HG02623 (cell line): ENCODE data around the gene PPM1M.
A peak's percentile ranks its signal among the peaks of the same experiment; 100 is the strongest.

ENCODE experiments used
- ATAC-seq: cut with Tn5 transposase; IDR thresholded peaks from one replicate; pipeline ENCODE4 v1.9.1; 2021; ENCODE audit warnings: moderate library complexity; ENCODE audit not compliant: unreplicated experiment

Gene PPM1M

DNA sequence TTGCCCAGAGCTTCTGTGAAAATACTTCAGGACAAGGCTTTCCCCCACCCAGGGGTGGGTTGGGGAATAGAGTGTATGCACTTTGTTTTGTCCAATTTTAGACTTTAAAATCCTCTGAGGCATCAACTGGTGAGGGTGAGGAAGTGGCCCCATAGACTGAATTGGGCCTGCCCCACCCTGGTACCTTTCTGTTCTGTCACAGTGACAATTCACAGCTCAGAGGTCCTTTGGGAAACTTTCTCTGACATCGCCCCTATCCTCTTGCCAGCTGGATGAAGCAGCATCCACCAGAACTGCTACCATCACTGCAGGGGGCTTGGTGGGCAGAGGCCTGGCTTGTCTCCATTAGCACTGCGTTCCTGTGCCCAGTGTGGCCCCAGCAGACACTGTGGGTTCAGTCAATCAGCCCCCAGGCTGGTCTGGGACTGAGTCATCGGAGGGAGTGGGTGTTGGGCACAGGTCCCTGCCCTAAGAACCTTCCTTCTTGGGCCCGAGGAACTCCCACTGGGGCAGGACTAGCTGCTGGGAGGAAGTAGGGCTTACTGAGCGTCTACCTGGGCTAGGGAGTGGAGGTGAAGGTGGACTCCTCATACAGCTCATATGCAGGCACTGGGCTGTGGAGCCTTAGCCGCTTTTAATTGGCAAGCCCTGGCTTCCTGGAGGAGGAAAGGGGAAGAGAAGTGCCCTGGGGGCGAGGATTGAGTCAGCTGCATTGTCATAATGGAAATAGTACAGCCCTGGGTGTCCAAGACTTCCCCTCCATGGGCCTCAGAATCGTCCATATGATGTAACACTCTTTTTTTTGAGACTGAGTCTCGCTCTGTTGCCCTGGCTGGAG, 1.5 kb upstream of the PPM1M start:
- no peak for ATAC-seq

DNA sequence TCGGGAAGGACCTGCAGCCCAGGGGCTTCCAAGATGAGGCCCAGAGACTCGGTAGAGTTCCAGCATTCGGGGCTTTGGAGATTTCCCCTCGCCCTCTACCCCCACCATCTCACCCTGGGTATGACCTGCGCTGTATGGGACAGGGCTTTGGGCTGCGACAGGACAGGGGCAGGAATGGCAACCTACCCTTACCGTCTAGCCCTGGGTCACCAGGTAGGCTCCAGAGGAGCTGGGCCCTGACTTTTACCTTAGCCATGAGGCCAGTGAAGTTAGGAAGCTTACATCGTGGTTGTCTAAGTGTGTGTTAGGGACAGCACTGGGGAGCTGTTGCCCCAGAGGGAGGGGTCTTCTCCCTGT, 683 bp downstream of the PPM1M start:
- no peak for ATAC-seq

DNA sequence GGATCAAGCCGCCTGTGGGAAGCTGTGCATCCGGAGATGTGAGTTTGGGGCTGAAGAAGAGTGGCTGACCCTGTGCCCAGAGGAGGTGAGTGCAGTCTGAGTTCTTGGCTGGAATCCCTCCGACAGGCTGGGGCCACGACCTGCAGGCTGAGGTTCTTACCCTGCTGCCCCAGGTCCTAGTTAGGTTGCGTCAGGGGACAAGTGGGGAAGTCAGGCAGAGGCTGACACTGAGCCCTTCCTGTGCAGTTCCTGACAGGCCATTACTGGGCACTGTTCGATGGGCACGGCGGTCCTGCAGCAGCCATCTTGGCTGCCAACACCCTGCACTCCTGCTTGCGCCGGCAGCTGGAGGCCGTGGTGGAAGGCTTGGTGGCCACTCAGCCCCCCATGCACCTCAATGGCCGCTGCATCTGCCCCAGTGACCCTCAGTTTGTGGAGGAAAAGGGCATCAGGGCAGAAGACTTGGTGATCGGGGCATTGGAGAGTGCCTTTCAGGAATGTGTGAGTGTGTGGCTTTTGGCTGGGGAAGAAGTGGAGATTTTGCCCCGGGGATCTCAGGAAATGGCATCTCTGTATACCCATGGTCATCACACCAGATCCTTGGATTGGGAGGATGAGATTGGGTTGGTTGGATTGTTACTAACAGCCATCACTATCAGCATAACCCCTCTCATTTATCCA, 1.3 kb downstream of the PPM1M start:
- no peak for ATAC-seq

DNA sequence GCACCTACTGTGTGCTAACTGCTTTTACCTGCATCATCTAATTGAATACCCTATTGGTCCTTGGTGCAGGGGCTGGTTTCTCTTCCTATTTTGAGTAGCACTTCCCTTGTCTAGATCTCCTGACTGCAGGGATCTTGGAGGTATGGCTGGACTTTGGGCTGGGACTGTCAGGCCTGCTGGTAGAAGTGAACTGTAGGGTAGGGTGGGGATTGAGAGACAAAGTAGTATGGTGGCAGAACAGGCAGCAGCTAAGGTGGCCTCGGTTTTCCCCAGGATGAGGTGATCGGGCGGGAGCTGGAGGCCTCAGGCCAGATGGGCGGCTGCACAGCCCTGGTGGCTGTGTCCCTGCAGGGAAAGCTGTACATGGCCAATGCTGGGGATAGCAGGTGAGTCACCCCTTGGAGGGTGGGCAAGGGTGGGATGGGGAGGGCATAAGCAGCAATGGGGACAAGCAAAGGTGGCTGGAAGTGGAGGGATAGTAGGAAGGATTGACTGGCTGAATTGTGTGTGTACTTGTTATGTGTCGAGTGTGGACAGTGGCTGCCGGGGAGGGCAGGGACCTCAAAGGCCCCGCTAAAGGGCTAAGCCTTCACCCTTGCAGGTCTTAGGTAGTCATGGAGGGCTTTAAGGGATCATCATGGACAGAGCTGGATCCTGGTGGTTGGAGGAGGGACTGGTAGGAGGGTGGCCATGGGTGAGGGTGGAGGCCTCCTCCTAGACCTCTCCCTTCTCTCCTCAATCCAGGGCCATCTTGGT, 2.0 kb downstream of the PPM1M start:
- ATAC-seq, result no peak

DNA sequence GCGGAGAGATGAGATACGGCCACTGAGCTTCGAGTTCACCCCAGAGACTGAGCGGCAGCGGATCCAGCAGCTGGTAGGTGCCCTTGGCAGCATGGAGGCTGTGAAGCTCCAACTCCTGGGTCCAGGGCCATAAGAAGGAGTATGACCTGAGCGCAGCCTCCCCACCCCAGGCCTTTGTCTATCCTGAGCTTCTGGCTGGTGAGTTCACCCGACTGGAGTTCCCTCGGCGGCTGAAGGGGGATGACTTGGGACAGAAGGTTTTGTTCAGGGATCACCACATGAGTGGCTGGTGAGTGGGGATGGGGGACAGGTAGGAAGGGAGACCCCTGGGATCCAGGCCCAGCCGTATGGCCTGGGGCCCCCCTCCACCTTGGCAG, 2.6 kb downstream of the PPM1M start:
- no peak for ATAC-seq

DNA sequence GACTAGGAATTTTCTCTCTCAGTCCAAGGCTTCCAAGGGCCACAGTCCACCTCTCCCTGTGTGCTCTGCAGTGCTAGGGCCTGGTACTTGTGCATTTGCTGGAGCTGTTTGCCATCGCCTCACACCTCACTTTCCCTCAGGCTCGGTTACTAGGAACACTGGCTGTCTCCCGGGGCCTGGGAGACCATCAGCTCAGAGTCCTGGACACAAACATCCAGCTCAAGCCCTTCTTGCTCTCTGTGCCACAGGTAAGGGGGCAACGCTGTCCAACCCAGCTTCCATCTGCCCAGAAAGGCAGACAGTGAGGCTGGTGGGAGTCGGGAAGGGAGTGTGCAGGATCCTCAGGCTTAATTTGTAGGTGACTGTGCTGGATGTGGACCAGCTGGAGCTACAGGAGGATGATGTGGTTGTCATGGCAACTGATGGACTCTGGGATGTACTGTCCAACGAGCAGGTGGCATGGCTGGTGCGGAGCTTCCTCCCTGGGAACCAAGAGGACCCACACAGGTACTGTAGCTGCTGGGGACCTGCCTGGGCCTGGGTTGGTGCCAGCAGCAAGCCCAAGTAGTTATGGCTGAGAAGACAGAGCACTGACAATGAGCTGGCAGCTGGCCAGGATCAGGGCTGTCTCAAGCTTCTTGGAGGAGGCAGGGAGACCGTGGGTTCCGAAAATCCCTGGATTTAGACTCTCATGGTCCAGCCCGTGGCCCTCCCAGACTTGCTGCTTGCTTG, 3.4 kb downstream of the PPM1M start:
- ATAC-seq, result no peak

DNA sequence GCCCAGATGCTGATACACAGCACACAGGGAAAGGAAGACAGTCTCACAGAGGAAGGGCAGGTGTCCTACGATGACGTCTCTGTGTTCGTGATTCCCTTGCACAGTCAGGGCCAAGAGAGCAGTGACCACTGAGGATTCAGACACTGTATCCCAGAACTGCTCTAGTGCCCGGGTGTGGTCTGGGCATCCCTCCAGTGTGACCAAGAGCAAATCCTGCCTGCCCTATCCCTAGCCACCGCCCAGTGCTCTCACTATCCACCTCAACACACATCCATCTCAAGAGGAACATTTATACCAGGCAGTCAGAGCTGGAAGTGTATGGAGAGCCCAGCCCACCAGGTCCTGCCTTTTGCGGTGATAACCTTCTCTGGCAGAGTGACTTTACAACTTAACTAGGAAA, 4.1 kb downstream of the PPM1M start:
- ATAC-seq, result no peak

DNA sequence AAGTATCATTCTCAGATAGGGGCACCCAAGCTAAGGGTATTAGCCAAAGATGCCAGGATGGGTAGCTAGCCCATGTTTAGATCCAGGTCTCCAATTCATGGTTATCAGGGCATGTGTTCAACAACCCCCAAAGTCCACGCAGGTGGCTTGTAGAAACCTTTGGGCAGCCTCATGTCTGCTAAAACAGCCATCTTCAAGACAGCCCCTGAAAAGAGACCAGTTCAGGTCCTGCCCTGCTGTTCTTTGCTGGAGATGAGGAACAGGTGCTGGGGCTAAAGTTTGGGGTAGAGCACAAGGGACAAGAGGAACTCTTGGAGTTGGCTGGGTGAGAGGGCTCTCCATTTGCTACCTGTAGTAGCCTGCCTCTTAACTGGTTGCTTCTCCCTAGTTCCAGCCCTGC, 4.6 kb downstream of the PPM1M start:
- no peak for ATAC-seq

DNA sequence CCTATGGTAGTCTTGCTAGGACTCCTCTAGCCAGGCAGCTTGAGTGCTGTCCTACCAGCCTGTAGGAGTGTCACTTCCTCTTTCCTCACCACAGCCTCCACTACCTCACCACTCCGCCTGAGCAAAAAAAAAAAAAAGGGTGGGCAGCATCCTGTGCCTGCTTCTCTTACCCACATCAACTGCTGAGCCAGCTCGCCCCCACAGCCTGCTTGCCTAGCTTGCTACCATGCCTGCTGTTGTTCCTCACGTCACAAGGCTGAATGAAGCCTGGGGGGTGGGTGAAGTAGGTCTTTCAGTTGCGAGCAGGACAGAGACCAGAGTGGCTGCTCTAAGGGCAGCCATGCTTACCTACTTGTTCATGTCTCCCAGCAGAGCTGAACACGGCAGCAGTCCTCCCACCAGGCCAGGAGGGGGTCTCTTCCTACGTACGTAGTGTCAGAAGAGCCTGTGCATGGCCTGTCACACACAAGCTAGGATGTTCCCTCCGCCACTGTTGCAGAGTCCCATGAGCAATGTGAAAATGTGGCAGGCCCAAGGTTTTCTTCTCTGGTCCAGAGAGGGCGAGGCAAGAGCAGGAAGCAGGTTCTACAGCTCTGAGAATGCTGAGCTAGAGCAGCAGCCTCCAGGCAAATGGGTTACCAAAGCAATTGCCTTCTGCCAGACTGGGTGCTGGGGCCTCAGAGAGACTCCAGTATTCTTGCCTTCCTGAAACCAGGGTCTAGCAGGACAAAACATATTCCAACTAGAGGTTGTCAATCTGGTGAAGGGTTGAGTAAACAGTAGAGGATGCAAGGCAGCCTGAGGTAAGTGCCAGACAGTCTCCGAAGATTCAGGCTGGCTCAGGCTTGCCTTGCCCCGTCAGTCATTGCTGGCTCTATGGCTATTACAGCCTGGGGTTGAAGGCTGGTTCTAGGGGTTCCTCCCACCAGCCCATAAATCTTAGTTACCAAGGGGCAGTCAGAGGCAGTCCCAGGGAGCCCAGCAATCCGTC, 8.1 kb downstream of the PPM1M start:
- ATAC-seq, result peak; percentile 91

DNA sequence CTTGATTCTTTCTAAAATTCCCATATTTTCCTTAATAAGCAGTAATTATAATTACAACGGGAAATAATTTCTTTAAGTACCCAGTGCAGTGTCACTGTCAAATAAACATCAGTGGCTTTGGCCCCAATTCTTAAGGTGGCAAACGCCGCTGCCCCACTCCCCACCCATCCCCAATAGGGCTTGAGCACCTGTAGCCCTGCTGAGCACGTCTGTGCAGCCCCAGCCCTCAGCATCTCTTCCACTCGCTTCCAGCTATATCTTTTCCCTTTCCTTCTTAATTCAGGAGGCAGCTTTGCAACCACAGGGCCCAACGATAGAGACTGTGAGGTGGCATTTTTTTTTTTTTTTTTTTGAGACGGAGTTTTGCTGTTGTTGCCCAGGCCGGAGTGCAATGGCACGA, 9.0 kb downstream of the PPM1M start:
- ATAC-seq, result no peak

DNA sequence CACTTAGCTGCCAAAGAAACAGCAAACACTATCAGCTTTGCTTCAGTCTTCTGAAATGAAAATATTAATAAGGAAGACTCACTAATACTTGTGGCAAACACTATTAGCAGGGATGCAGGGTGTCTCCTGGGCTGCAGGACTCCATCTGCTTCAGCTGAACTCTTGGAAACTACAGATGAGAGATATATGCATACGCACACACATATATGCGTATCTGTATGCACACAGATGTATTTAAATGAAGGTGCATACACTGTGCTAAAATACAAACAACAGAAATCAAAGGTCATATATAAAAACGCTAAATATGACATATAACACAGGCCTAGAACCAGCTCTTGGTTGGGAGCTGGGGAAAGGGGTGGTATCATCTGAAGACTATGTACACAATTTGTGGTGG, 10.6 kb downstream of the PPM1M start:
- ATAC-seq, result no peak

DNA sequence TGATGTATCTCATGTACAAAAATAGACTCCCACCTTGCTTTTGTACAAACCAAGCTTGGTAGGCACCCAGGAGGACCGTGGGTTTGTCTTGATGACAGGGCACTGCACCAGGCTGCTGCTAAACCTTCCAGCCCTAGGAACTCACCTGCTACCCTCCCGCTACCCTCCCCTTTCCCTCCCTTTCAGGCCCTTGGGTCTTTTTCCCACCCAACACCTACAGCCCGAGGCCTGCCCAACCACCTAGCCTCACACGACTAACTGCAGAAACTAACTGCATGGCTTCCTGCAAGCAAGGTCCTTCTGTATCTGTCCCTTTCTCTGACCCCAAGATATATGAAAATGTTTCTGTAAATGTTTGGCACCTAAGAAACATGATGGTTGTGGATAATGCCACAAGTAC, 11.1 kb downstream of the PPM1M start:
- ATAC-seq, result no peak

DNA sequence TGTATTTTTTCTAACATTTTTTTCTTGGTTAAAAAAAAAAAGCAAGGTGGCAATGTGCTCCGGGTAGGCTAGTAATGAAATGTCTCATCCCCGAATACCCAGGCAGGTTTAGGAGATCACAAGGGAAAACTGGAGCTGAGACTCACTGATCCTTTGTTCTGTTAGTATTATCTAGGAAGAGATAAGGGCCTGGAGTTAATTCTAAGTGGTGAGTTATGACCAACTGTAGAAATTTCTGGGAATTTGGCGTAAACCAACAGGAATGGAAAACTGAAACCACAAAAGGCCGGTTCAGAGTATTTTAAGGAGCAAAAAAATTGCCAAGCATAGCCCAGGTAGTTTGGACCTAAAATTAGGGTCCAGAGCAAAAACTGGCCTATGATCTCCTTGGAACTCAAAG, 12.4 kb downstream of the PPM1M start:
- no peak for ATAC-seq

DNA sequence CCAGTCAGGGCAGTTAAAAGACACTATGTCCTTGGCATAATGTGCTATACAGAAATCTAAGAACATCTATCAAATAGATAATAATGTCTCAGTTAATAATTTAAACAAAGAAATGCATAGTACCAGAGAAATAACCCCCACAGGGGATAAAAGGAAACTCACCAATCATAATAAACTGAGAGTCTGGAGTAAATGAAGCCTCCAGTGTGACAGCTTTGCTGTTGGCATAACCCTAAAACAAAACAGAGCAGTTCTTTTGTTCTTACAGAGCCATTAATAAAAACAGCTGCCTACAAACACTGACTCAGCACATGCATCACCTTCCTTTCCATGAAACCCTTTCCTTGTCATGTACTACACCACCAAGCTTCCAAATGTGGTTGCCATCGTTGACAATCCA, 13.5 kb downstream of the PPM1M start:
- no peak for ATAC-seq

DNA sequence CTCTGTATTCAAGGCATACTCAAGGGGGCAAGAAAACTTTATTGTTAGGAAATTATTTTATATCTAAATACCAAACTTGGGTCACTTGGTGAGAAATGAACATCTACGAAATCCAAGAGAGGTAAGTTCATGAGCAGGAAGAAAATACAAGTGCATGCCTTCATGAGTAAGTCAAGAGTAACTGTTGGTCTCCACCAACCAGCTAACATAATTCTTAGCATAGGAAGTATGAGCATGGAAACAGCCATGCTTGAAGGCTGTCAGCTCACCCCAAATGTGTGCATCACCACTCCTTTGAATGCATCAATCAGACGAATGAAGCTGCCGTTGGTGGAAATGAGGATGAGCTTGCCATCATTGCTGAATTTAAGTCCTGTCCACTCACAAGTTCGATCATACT, 13.9 kb downstream of the PPM1M start:
- ATAC-seq, result no peak

DNA sequence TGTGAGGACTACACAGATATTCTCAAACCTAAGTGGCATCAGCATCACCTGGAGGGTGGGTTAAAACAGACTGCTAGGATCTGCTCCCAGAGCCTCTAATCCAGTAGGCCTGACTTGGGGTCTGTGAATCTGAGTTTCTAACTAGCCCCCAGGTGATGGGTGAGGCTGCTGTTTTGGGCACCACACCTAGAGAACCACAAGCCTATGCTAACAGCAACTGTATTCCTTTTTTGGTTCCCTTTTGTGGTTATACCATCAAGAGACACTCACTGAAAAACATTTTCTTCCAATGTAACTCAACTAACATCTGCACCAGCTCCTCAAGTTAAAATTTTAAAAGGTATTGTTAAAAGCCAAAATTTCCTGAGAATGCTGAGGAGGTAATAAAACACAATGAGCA, 16.9 kb downstream of the PPM1M start:
- no peak for ATAC-seq

DNA sequence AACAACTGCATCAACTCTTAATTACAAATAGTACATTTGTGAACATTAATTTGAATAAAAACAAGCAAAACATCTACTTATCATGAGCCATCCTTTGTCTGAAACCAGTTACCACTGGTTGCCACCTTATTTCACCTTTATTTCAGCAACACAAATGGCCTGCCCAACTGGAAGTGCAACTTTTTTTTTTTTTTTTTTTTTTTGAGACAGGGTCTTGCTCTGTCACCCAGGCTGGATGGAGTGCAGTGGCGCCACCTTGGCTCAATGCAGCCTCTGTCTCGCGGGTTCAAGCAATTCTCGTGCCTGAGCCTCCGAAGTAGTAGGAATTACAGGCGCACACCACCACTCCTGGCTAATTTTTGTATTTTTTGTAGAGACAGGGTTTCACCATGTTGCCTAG, 19.8 kb downstream of the PPM1M start:
- no peak for ATAC-seq

DNA sequence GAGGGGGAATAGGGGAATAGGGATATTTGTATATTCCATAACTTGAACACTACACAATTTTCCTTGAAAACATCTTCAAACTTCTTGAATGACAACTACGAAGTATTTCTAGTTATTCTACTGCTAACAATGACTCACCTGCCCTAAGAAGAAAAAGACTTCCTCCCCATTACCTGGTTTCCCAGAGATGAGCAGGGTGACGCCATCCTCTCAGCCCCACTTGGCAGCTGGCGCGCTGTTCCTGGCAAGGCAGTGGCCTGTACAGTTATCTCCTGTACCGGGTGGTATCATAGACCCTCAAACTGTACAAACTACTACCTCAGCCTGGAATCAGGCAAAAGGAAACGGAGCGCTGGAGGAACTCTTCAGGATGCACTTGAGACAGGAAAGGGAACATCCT, 22.5 kb downstream of the PPM1M start:
- no peak for ATAC-seq

DNA sequence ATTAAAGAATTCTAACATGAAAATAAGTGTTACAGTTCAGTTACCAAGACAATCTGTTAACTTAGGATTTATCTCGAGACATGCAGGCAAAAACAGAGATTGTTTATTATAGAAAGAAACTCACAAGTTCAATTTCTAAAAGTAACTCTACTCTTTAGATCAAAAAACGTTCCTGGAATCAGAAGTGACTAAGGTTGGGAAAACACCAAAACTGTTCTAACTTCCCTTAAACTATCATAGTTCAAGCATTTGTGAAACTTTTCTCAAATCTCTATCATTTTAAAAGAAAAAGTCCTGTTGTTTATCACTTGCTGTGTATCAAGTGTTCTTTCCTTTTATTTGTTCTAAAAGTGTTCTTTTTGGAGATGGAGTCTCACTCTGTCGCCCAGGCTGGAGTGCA, 24.2 kb downstream of the PPM1M start:
- ATAC-seq, result no peak

DNA sequence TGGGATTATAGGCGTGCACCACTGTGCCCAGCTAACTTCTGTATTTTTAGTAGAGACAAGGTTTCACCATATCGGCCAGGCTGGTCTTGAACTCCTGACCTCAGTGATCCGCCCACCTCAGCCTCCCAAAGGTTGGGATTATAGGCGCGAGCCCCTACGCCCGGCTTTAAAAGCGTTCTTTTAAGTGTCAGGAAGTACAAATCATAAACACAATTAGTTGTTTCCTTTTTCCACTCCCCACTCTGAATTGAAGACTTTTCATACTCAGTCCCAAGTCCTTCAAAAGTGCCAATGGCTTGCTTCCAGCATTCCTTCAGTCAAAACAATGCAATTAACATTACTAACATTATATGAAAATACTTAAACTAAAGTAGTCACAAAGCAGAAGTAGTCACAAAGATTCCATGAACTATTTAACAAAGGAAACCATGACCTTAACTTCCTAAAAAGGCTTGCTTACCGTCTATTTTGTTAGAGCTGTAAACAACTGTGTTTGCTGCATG, 24.7 kb downstream of the PPM1M start:
- no peak for ATAC-seq
